Omental fat pad (tissue), 4 donors: ENCODE measurements around the gene DDX41. TPM values are rescaled to one million over a fixed set of nuclear protein-coding genes. Genes with fewer than 3 reads are reported as not detected.

Experiments
- ATAC-seq: fragments of 150-250 bp; one replicate; pipeline ENCODE4 v1.9.1; 2016; ENCODE audit warnings: mild to moderate bottlenecking, moderate library complexity; ENCODE audit not compliant: low FRiP score
- DNase-seq: peaks from one replicate; pipeline ENCODE4 v3.0.0-alpha.2; 2019; ENCODE audit warnings: low spot score
- CTCF ChIP-seq, 3 donors: fragments of 450-650 bp; IDR thresholded peaks; one replicate each; pipeline ENCODE4 v1.5.1; 2016 to 2017; ENCODE audit warnings: antibody characterized with exemption in 3 of 3, mild to moderate bottlenecking in 3 of 3, moderate library complexity in 2 of 3
- total RNA-seq, 4 donors: library from RNA; depleted of rRNA; stranded (reverse); fragments of >200 nt; gene quantifications; one replicate each; pipeline ENCODE4 v1.1.0, GENCODE V29; 2016

DDX41 gene
- total RNA-seq, 4 donors from 2014 or later: 66.2 to 93.7 (median 73.6) TPM

- TF ChIP-seq CTCF (IDR thresholded peaks at IDR 0.05): no peak
- ATAC-seq (no peak), DNase-seq (no peak)
Measured at GRCh38 chr5:177468329-177468684, 48.5 kb downstream of the DDX41 start.

GRCh38 chr5:177467436-177467835 lies 49.3 kb downstream of the DDX41 start:
- no peak for DNase-seq
- no peak for ATAC-seq
- TF ChIP-seq CTCF (IDR thresholded peaks at IDR 0.05): no peak

- no peak for DNase-seq
- no peak for ATAC-seq
- no peak for TF ChIP-seq CTCF (IDR thresholded peaks at IDR 0.05)
Measured at GRCh38 chr5:177466861-177467260, 49.9 kb downstream of the DDX41 start.

- TF ChIP-seq CTCF (IDR thresholded peaks at IDR 0.05): no peak
- no peak for ATAC-seq
Measured at GRCh38 chr5:177465044-177465443, 51.7 kb downstream of the DDX41 start.

GRCh38 chr5:177462021-177462670 lies 54.6 kb downstream of the DDX41 start:
- no peak for ATAC-seq
- DNase-seq: no peak
- TF ChIP-seq CTCF (IDR thresholded peaks at IDR 0.05): no peak

More at GRCh38 chr5:177465044-177465443, 51.7 kb downstream of the DDX41 start:
- DNase-seq: no peak

Other genes starting within 250 kb of the DDX41 start
- gene RAB24, start 213.2 kb downstream of the DDX41 start, total RNA-seq: 10 to 100 TPM; 18.9 to 38.9 (median 23.8) TPM
- 100 to 1,000 TPM in 1 of 4 donors, 10 to 100 TPM in 3; 51.9 to 102 (median 67.5) TPM for gene PRELID1, start 213.2 kb downstream of the DDX41 start, total RNA-seq
- gene MXD3, start 205.1 kb downstream of the DDX41 start, total RNA-seq: 10 to 100 TPM in 1 of 4 donors, 1 to 10 TPM in 3; 3.5 to 26.8 (median 4.8) TPM
- gene LMAN2, start 165.3 kb downstream of the DDX41 start, total RNA-seq: 100 to 1,000 TPM; 129 to 164 (median 144) TPM
- 10 to 100 TPM in 1 of 4 donors, 1 to 10 TPM in 3; 7.1 to 25.1 (median 8.2) TPM for gene RGS14, start 159.0 kb downstream of the DDX41 start, total RNA-seq
- not detected for gene SLC34A1, start 132.5 kb downstream of the DDX41 start, total RNA-seq
- gene PFN3, start 116.3 kb downstream of the DDX41 start, total RNA-seq: not detected
- 1 to 10 TPM in 1 of 4 donors, under 1 TPM in 3; 0.38 to 3.0 (median 0.63) TPM for gene F12, start 107.4 kb downstream of the DDX41 start, total RNA-seq
- 10 to 100 TPM; 16.1 to 45.5 (median 27.2) TPM for gene GRK6, start 90.3 kb downstream of the DDX41 start, total RNA-seq
- 1 to 10 TPM in 3 of 4 donors, not detected in 1; 1.6 to 2.8 (median 2.1) TPM for gene PRR7, start 70.1 kb downstream of the DDX41 start, total RNA-seq
- gene DBN1, start 43.3 kb downstream of the DDX41 start, total RNA-seq: 10 to 100 TPM; 33.5 to 78.5 (median 38.3) TPM
- gene PDLIM7, start 19.4 kb downstream of the DDX41 start, total RNA-seq: 10 to 100 TPM; 20.0 to 63.2 (median 34.2) TPM
- gene DOK3, start 7.1 kb downstream of the DDX41 start, total RNA-seq: 10 to 100 TPM in 3 of 4 donors, 1 to 10 TPM in 1; 7.4 to 41.0 (median 16.3) TPM
- 10 to 100 TPM; 43.3 to 92.5 (median 50.9) TPM for gene FAM193B, start 37.6 kb upstream of the DDX41 start, total RNA-seq
- 100 to 1,000 TPM in 3 of 4 donors, 10 to 100 TPM in 1; 81.0 to 129 (median 105) TPM for gene TMED9, start 75.2 kb upstream of the DDX41 start, total RNA-seq
- gene B4GALT7, start 83.2 kb upstream of the DDX41 start, total RNA-seq: 10 to 100 TPM; 19.5 to 46.4 (median 25.8) TPM